CD14-positive monocyte (primary cell): Measurements from ENCODE around the gene NTF4. TPM values are rescaled to one million over a fixed set of nuclear protein-coding genes. Genes with fewer than 3 reads are reported as not detected.

Experiments used
- DNase-seq, 3 donors: peaks; one replicate each; pipeline ENCODE4 v3.0.0-alpha.2; 2011 to 2022
- H2AFZ ChIP-seq: 2 replicates; pipeline ENCODE4 v1.6.0; 2012; ENCODE audit warnings: mild to moderate bottlenecking, low read depth, low read length, inconsistent platforms; ENCODE audit not compliant: insufficient read depth, poor library complexity, severe bottlenecking
- H3K27ac ChIP-seq, 2 donors: 1 replicate in 1 of 2; 2 replicates in 1 of 2; pipeline ENCODE4 v1.5.1; 2012 to 2013; ENCODE audit warnings: low read length in 2 of 2, control low read depth in 1 of 2, inconsistent platforms in 1 of 2, low read depth in 1 of 2, mild to moderate bottlenecking in 1 of 2
- H3K27me3 ChIP-seq, 2 donors: one replicate each; pipeline versions ENCODE4 v1.6.0 to v1.6.1; 2011 to 2013; ENCODE audit warnings: low read length in 2 of 2; ENCODE audit not compliant: control insufficient read depth in 2 of 2, insufficient read depth in 2 of 2
- H3K36me3 ChIP-seq, 2 donors: replicated peaks in 1 of 2; 1 replicate in 1 of 2; 2 replicates in 1 of 2; pipeline versions ENCODE4 v1.5.1 to v1.6.1; 2012 to 2013; ENCODE audit warnings: low read length in 2 of 2, control low read depth in 1 of 2, inconsistent platforms in 1 of 2, mild to moderate bottlenecking in 1 of 2; ENCODE audit not compliant: insufficient read depth in 2 of 2, control insufficient read depth in 1 of 2
- H3K4me1 ChIP-seq, 2 donors: 1 replicate in 1 of 2; 2 replicates in 1 of 2; pipeline versions ENCODE4 v1.5.1 to v1.6.1; 2012 to 2013; ENCODE audit warnings: low read length in 2 of 2, control low read depth in 1 of 2, inconsistent platforms in 1 of 2, mild to moderate bottlenecking in 1 of 2, moderate library complexity in 1 of 2; ENCODE audit not compliant: insufficient read depth in 2 of 2, control insufficient read depth in 1 of 2
- H3K4me2 ChIP-seq: replicated peaks from 2 replicates; pipeline ENCODE3; 2012; ENCODE audit warnings: low read length, moderate library complexity, mild to moderate bottlenecking; ENCODE audit not compliant: poor library complexity, severe bottlenecking; ENCODE audit errors: extremely low read depth
- H3K4me3 ChIP-seq, 3 experiments: fragments of 200-600 bp in 1 of 3; sonication (generic) in 1 of 3; replicated peaks in 1 of 3; 1 replicate in 2 of 3; 2 replicates in 1 of 3; pipeline ENCODE4 v1.5.1; 2011 to 2013; ENCODE audit warnings: low read length in 3 of 3, mild to moderate bottlenecking in 3 of 3, control low read depth in 2 of 3, low read depth in 2 of 3, inconsistent platforms in 1 of 3, moderate library complexity in 1 of 3
- H3K79me2 ChIP-seq: 2 replicates; pipeline ENCODE4 v1.6.0; 2012; ENCODE audit warnings: mild to moderate bottlenecking, control low read depth, inconsistent platforms, low read length, moderate library complexity; ENCODE audit not compliant: insufficient read depth
- H3K9ac ChIP-seq: 2 replicates; pipeline ENCODE4 v1.6.0; 2017; ENCODE audit warnings: low read length, mild to moderate bottlenecking; ENCODE audit not compliant: insufficient read depth, poor library complexity, severe bottlenecking
- H3K9me3 ChIP-seq, 2 donors: replicated peaks in 1 of 2; 1 replicate in 1 of 2; 2 replicates in 1 of 2; pipeline versions ENCODE4 v1.5.1 to v1.6.1; 2012 to 2013; ENCODE audit warnings: low read length in 2 of 2, control low read depth in 1 of 2; ENCODE audit not compliant: control insufficient read depth in 1 of 2, insufficient read depth in 1 of 2
- H4K20me1 ChIP-seq: 2 replicates; pipeline ENCODE4 v1.6.0; 2012; ENCODE audit warnings: mild to moderate bottlenecking, low read length, control low read depth, moderate library complexity; ENCODE audit not compliant: insufficient read depth
- H3K27ac Mint-ChIP-seq, 7 donors: one replicate each; pipeline ENCODE4 v1.8.0; 2020; ENCODE audit warnings: mild to moderate bottlenecking in 7 of 7, mixed read lengths in 7 of 7, moderate library complexity in 6 of 7, inconsistent platforms in 2 of 7
- H3K27me3 Mint-ChIP-seq, 3 donors: one replicate each; pipeline ENCODE4 v1.8.0; 2021 to 2022; ENCODE audit warnings: low read depth in 3 of 3, mild to moderate bottlenecking in 3 of 3, mixed read lengths in 3 of 3, moderate library complexity in 3 of 3, inconsistent platforms in 1 of 3
- H3K36me3 Mint-ChIP-seq, 2 donors: one replicate each; pipeline ENCODE4 v1.8.0; 2020; ENCODE audit warnings: mixed read lengths in 2 of 2, inconsistent platforms in 1 of 2, mild to moderate bottlenecking in 1 of 2
- H3K4me1 Mint-ChIP-seq: one replicate; pipeline ENCODE4 v1.8.0; 2020; ENCODE audit warnings: mild to moderate bottlenecking, mixed read lengths
- H3K4me3 Mint-ChIP-seq, 2 donors: one replicate each; pipeline ENCODE4 v1.8.0; 2020; ENCODE audit warnings: mild to moderate bottlenecking in 2 of 2, mixed read lengths in 2 of 2, moderate library complexity in 1 of 2
- H3K9me3 Mint-ChIP-seq, 7 donors: one replicate each; pipeline ENCODE4 v1.8.0; 2020 to 2022; ENCODE audit warnings: mixed read lengths in 7 of 7, mild to moderate bottlenecking in 6 of 7, moderate library complexity in 6 of 7, inconsistent platforms in 2 of 7
- WGBS: methylation state at CpG from one replicate; pipeline ENCODE4 v1.1.5; 2013; ENCODE audit warnings: missing lambda C conversion rate; ENCODE audit not compliant: insufficient coverage; 5-methylcytosine and 5-hydroxymethylcytosine counted together
- intact Hi-C, 2 donors: fragments of 100-400 bp; cut with micrococcal nuclease; formaldehyde crosslinking; loops; one replicate each; pipeline versions ENCODE4 v1.15.0 to v1.15.1; 2023
- polyA plus RNA-seq, 3 donors: library from polyadenylated mRNA; depleted of rRNA in 1 of 3; unstranded in 2 of 3; stranded (reverse) in 1 of 3; fragments of 300-500 nt in 2 of 3; fragments of >200 nt in 1 of 3; fragmentation: Illumina TruSeq in 2 of 3; gene quantifications; 1 replicate in 2 of 3; 2 replicates in 1 of 3; pipeline ENCODE4 v1.2.3, GENCODE V29; 2012 to 2021
- TF ChIP-seq, protein P1 (sequence below): fragments of 200-600 bp; IDR thresholded peaks from one replicate; pipeline ENCODE4 v1.8.0; 2022; ENCODE audit warnings: antibody characterized with exemption, mild to moderate bottlenecking

Gene NTF4
- polyA plus RNA-seq, 3 donors, result not detected

- intact Hi-C loops, result no loop called here
- H3K4me1 Mint-ChIP-seq, result peaks cover 29% of the 10 kb centered on the region
- Histone ChIP-seq H3K9ac (peak overlapping the region; percentile 21), H3K79me2 (no peaks in the 10 kb centered on the region), H3K4me3 (peak overlapping the region; percentile 18 to 76 (median 50)), H3K4me2 (peak overlapping the region; percentile 79), H3K9me3 (no peaks in the 10 kb centered on the region), H4K20me1 (no peaks in the 10 kb centered on the region), H3K27ac (no peak overlapping the region), H3K4me1 (peaks cover 24 to 29% of the 10 kb centered on the region in 2 donors), H3K36me3 (peaks cover 23 to 25% of the 10 kb centered on the region in 2 donors), H3K27me3 (peaks cover 14 to 49% of the 10 kb centered on the region in 2 donors), H2AFZ (peak overlapping the region; percentile 78)
- DNase-seq, result peak in 2 of 3 donors; percentile 27 to 37
- under 1% methylated on average over 59 of the region's 62 CpGs for WGBS
- peaks cover 29 to 42% of the 10 kb centered on the region in 2 donors for H3K36me3 Mint-ChIP-seq
- peak overlapping the region; percentile 91 to 96 for H3K4me3 Mint-ChIP-seq
- no peak overlapping the region for H3K27ac Mint-ChIP-seq
- TF ChIP-seq, protein P1, sequence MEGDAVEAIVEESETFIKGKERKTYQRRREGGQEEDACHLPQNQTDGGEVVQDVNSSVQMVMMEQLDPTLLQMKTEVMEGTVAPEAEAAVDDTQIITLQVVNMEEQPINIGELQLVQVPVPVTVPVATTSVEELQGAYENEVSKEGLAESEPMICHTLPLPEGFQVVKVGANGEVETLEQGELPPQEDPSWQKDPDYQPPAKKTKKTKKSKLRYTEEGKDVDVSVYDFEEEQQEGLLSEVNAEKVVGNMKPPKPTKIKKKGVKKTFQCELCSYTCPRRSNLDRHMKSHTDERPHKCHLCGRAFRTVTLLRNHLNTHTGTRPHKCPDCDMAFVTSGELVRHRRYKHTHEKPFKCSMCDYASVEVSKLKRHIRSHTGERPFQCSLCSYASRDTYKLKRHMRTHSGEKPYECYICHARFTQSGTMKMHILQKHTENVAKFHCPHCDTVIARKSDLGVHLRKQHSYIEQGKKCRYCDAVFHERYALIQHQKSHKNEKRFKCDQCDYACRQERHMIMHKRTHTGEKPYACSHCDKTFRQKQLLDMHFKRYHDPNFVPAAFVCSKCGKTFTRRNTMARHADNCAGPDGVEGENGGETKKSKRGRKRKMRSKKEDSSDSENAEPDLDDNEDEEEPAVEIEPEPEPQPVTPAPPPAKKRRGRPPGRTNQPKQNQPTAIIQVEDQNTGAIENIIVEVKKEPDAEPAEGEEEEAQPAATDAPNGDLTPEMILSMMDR, result peak; percentile 67
- peaks cover 36 to 48% (median 48%) of the 10 kb centered on the region in 3 donors for H3K27me3 Mint-ChIP-seq
- peaks cover 0 to 10% (median 5%) of the 10 kb centered on the region in 7 donors for H3K9me3 Mint-ChIP-seq
Measured at GRCh38 chr19:49017666-49018351, 46.8 kb downstream of the NTF4 start.

DNA sequence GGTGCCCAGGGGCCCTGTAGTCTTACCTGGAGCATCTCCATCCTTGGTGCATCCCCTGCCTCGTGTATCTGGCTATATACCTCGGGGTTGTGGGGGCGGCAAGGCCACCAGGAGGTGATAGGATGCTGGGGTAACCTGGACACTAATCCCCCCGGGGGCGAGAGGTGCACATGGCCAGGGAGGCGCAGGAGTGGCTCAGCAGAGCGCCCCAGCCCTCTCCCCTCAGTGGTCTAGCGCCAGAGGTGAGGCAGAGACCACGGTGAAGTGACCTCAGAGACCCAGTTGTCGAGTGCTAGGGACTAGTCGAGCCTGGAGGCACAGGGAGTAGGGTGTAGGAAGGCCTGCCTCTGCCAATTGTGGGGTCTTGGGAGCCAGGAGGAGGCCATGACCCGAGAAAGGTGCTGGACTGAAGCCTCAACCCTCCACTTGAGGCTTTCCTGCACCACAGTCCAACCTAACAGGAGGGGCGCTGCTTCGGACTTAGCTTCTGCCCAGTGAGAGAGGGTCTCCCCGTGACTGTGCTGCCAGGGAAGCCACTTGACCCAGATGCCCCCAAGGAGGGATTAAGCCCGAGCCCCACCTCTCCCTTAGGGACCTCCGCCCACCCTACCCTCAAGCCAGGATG is 47.5 kb downstream of the NTF4 start, which contains the start of gene LHB:
Gene LHB (minus strand): TSS at position 51 of the 625 bp plus-strand sequence. CDS start 10 bp downstream, at position 41.
- Histone ChIP-seq H3K4me1 (peaks cover 24 to 29% of the 10 kb centered on the region in 2 donors), H3K79me2 (no peaks in the 10 kb centered on the region), H3K4me2 (peak within 1 kb of the TSS; percentile 79), H3K4me3 (peak within 1 kb of the TSS in 2 of 3 experiments; percentile 23 to 76), H3K27me3 (peaks cover 14 to 49% of the 10 kb centered on the region in 2 donors), H3K27ac (no peak within 1 kb of the TSS), H4K20me1 (no peaks in the 10 kb centered on the region), H3K9me3 (no peaks in the 10 kb centered on the region), H3K9ac (peak within 1 kb of the TSS; percentile 21), H2AFZ (peak within 1 kb of the TSS; percentile 78), H3K36me3 (peaks cover 27 to 31% of the 10 kb centered on the region in 2 donors)
- no peak for DNase-seq
- TF ChIP-seq, protein P1, result no peak
- H3K4me3 Mint-ChIP-seq, result peak within 1 kb of the TSS; percentile 91 to 96
- peaks cover 35 to 48% (median 47%) of the 10 kb centered on the region in 3 donors for H3K27me3 Mint-ChIP-seq
- H3K27ac Mint-ChIP-seq, result no peak within 1 kb of the TSS
- peaks cover 35 to 49% of the 10 kb centered on the region in 2 donors for H3K36me3 Mint-ChIP-seq
- intact Hi-C loops, result no loop called here
- 68% methylated on average over 8 of the region's 17 CpGs for WGBS
- H3K4me1 Mint-ChIP-seq, result peaks cover 29% of the 10 kb centered on the region
- H3K9me3 Mint-ChIP-seq, result peaks cover 0 to 10% (median 5%) of the 10 kb centered on the region in 7 donors
